Germinal center (tissue), 1 donor: Measurements from ENCODE around the gene CAB39L.
"Not testable (repeated sequence)": the region's sequence is repeated elsewhere in the genome, so short reads cannot be mapped to it uniquely, and the experiment has no call there.

Experiments used
- DNase-seq: peaks from one replicate; pipeline ENCODE4 v3.0.0; 2012; ENCODE audit warnings: mixed read lengths, low spot score

Gene CAB39L

DNA sequence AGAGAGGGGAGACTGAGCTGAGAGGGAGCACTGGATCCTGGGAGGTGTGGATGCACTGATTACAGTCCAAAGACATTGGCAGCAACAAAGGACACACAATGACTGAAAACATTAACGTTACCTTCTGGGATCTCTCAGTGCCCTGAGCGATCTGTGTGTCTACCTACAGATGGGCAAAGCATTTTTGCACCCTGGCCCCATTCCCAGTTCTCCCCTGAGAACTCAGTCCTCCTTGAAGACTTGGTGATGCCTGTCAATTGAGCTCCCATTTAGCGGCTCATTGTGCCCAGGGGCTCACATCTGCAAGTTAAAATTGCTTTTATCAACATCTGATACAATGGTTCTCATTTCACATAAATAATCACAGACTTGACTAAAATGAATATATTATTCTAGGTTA is 133.6 kb downstream of the CAB39L start:
- DNase-seq, result no peak

DNA sequence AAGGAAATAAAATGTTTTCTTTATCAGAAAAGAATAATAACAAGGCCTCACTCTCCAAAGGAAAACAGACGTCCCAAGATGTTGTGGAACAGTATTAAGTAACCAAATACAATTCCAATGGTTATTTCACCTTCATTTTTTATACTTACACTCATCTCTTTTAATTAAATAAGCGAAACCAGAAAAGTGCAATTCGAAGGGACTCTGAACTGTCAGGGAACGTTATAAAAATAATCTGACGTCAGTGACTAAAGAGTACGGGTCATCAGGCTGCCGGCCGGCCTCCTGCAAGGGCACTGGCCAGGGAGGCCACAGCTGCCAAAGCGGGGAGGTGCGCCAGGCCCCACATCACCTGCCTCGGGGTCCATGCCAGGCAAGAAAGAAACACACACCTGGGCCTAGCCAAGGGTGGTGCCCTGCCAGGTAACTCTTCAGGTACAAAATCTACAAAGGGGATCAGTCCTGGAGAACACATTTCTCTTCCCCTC is 134.9 kb downstream of the CAB39L start:
- no peak for DNase-seq

DNA sequence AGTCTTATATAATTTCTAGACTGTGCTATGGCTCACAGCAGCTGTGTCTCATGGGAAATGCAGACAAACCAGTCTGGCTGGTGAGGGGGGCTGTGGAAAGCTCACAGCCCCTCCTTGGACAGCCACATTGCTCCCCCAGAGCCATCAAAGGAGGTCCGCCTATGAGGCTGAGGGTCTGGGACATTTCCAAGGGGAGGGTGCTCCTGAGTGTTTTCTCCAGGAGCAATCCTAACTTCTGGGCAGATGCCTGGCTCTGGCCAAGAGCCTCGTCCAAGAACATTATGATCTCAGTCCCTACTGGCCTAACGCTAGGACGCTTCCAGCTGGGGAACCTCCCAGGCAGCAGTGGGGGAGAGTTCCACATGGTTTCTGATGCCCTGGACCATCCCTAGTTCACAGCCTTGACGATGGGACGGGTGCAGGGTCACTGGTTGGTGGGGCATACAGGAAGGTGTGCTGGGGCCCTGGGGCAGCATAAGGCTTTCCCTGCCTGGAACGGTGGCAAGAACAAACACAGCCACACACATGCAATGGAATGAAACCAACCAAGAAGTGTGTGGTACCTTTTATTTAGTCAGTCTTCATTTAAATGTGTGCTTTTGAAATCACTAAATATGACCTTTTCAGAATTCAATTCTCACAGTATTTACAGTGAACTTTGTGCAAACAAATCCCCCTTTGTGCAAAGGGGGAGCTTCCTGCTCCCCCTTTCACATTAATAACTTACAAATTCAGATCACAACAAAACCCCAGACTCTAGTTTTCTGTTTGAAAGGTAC is 135.6 kb downstream of the CAB39L start:
- DNase-seq, result no peak

DNA sequence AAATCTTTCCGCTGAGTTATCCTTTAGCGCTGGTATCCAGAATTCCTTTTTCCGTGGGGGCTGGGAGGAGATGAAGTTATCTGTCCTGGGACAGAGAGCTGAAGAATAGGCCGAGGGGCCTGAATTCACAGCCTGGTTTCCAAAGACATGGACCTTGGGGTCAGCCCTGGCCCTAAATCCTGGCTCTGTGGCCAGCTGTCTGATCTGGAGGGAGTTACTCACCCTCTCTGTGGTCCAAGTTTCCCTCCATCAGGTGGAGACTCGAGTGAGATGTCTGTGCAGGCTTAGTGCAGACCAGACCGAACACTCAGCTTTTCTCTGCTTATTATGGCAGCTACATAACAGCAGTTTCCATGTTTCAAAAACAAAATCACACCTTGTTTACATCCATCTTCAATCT is 136.5 kb downstream of the CAB39L start:
- DNase-seq, result no peak

DNA sequence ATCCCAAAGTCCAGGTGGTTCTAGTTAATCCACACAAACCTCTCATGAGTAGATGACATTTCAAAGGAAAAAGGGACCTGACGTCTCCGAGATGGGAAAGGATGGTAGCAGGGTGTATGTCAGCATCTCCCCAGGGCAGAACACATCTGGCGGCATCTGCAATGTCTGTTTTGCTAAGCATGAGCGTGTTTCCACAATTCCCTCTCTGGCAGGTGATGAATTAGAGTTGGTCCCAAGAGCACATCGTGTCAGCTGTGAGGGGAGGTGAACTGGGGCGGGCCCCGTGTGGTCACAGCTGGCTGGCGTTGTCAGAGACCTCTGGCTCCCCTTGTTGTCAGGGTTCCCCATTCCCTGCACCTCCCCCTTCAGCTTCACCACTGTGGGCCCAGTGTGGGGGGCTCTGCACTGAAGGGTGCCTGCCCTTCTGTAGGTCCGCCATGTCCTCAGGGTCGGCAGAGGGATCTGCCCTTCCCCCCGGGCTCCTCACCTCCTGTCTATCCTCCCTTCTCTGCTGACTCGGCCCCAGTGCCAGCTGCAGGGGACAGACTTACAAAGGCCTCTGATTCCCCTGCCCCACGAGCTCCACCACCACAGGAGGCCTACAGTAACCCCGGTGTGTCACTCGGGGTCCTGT is 138.0 kb downstream of the CAB39L start:
- DNase-seq, result peak; percentile 17

DNA sequence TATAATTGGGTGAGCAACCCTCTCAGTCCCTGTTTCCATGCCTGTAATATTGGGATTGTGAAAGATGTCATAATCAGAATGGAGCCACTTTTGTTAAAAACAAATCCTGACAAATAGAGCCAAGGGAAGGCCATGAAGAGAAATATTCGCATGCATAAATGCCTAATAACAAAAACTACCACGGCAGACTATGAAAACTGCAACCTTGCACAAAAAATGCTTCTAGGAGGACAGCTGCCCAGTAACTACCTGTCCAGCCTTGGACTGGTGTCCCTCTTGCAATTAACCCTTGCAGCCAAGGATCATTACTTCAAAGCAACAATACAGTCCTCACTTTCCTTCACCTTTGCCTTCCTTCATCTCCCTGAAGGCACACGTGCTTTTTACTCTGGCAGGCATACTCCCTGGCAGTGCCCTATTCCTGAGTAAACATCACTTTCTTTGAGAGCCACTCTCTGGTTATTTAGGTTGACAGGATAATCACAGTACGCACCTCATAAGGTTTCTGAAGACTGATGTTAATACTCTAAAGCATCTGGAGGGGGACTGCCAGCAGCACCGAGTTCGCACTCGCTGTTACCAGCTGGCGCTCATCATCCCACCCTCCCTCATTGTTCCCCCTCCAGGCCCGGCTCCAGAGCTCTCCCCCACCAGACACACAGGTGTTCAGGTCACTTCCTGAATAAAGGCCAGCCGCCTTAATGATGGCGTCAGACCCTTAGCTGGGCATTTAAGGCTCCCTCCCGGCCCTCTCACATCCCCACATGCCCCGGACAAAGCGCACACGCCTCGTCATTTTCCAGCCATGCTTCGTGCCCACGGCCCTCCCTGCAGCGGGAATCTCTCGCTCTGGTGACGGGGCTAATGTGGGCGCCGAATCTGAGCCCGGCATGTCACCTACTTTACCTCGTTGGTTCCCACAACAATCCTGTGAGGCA is 138.8 kb downstream of the CAB39L start:
- no peak for DNase-seq

DNA sequence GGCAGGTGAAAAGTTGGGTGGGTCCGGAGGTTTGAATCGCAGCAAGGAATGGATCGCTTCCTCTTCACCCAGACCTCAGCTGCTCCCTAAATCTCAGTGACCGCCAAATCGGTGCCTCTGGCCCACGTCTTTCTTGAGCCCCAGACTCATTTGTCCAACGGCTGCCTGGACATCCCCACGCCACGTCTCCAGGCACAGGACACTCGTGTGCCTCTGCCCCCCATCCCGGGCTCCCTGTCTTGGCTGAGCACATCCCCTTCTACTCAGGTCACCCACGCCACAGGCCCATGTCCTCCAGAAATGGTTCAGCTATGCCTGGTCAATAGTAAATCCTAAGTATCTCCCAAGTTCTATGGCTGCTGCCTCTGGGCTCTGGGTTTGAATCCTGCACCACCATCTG is 139.5 kb downstream of the CAB39L start:
- no peak for DNase-seq

DNA sequence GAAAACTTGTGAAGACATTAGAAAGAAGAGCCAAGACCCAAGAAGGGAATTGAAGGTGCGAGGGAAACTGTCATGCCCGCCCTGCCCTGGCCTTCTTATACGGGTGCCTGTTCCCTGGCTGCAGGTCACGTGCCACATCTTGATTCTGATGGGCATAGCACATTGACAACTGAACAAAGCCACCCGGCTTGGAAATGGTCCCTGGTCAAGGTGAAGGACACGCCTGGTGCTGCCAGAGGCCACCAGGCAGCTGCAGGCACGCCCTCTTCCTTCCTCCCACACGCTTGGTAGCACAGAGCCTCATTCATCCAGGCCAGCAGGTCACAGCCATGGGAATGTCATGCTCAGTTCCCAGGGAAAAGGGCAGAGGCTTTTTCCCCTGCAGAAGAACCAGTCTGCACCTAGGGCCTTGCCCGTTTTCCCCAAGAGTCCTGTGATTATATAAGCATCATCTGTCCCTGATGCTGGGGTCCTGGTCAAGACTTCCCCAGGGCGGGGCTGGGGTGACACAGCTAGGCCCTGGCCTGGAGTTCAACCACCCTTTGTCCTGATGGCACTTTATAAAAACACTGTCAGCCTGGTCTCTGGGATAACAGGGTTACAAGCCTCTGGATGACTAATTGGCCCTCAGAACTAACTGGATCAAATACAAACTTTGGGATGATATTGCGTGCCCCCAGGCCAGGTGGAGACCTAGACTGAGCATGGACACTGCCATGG is 140.2 kb downstream of the CAB39L start:
- no peak for DNase-seq

DNA sequence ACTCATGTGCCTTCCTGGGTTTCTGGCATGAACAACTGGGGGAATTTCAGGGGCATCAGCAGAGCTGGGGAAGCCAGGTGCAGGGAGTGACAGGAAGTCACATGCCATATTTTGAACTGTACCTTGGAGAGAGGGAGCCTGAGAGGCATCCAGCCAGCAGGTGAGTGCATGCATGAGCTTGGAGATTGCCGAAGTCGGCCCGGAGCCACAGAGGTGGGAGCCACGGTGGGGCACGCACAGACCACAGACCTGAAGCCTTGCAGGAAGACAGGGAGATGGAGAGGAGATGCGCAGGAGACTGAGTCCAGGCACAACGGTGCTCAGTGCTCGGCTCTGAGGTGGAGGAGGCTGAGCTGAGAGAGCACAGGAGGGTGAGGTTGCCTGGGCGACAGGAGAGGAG is 141.0 kb downstream of the CAB39L start:
- DNase-seq, result no peak

DNA sequence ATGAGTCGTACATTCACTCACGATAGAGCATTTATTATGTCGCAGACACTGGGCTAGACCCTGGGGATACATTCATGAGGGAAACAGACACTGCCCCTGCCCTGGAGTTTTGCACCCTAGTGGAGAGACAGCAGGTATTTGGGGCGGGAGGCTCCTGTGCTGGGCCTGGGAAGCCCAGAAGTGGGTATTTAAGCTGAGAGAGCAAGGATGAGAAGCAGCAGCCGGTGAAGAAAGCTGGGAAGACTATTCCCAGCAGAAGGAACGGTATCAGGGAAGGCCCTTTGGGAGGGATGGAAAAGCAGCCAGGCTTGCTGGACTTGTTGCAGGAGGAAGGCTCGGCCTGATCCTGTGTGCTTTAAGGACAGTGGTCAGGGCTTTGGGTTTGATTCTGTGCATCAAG is 141.6 kb downstream of the CAB39L start:
- no peak for DNase-seq

DNA sequence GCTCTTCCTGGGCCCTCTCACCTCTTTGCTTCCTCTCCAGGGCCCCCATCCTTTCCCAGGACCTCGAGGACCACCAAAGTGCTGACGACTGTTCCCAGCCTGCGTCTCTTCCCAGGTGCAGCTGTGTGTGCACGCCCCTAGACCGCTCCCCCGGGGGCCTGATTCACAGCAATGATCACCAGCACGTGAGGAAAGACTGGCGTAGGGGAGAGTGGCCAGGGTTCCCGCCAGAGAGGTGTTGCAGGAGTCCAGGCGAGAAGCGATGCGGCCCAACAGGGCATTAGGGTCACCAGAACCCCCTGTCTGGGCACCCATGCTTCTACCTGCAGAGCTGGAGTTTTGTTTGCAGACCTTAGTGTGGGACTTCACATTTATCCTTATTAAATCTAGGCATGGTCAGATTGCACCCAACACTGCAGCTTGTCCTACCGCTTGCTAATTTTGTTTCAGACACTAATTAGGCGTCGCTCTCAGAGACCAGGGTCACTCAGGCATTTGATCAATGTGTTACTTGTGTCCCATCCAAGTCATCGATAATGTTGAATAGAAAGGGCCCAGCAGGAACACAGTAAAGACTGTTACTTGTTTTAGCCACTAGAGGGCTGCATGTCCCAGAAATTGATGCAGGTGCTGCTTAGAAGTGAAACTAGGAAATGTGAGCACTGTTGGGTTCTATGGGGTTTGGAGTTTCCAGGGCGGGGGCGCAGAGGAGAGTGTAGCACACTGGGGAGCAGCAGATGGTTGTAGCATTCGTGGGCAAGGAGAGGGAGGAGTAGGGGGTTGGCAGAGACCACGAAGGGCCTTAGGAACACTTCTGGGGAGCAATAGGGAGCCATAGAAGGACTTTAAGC is 142.9 kb downstream of the CAB39L start:
- DNase-seq, result peak; percentile 84

DNA sequence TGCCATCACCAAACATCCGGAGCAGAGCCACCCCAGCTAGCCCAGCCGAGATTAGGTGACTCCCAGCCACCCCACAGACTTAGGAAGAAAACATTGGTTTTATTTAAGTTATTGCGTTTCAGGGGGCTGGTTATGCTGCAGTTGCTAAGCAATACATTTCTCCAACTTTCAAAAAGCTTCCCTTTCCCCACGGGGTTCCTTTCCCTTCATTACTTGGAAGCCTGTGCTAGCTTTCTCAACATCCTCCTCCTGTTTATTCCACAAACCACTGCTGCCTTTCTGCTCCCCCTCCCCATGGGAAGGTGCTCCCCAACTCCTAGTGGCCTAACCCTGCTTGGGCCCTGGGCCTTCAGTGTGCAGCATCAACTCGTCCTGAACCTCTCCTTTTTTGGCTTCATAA is 143.6 kb downstream of the CAB39L start:
- no peak for DNase-seq

DNA sequence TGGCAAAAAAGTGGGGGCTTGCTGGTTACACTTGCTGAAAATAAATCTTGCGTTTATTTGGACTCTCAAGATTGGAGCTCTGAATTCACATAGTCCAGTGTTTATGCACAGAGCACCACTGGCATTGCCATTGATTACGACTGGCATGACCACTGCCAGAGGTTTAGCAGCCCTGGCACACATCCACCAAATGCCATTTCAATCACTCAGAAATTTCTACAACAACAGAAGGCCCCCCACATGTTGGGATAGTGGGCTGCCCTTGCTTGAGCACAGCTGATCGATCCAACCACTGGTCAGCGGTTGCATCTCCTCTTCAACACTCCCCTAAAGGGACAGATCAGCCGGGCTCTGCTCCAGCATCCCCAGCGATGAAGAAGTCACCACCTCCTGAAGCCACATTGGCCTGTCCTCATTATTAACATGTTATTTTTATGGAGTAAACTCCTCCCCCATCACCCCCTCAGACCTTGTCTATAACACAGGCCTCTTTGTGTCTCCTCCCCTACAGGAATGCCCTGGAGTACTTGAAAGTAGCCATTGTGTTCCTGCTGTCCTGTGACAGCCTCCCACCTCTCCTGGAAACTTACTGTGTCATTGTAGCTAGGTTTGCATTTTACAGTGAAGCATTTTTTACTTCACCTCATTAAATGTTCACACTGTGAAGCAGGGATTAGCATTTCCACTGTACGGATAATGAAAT is 144.8 kb downstream of the CAB39L start:
- DNase-seq, result no peak

DNA sequence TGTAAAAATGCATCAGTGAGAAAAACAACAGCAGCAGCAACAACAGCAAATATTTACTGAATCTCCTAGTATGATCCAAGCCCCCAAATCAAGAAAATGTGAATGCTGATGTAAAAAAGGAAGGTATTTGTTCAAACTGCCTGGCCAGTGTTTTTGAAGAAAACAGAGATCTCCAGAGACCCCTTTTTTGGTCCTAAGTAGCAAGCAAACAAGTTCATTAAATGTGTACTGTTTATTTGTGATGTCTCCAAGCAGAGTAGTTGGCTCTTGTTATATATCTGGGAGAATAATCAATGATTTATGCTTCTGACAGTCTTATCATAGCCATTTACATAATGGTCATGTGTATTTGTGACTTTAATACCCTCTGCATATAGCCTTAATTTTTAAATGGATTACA is 145.4 kb downstream of the CAB39L start:
- no peak for DNase-seq

DNA sequence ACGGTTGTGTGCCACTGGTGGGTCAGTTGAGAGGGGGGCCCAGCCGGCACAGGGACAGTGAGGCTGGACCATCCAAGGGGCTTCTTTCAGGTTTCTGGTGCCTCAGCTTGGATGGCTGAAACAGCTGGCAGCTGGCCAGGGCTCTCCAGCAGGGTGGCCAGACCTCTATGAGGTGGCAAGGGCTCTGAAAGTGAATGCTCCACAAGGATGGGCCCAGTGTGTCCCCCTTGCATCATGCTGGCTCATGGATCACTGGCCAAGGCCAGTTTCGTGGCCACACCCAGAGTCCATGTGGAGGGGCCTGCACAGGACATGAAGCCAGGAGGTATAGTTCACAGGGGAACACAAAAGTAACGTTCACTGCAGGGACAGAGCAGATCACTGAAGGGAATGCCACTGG is 146.5 kb downstream of the CAB39L start:
- no peak for DNase-seq

DNA sequence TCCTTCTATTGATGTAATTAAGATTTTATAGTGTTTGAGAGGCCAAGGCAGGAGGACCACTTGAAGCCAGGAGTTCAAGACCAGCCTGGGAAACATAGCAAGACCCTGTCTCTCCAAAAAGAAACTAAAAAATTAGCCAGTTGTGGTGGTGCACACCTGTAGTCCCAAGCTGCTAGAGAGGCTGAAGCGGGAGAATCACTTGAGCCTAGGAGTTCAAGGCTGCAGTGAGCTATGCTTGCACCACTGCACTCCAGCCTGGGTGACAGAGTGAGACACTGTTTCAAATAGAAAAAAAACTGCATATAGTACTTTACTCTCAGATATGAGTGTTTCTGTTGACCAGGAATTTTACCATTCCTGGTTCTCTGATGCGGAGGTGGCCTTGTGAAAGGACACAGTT is 147.2 kb downstream of the CAB39L start:
- no peak for DNase-seq

DNA sequence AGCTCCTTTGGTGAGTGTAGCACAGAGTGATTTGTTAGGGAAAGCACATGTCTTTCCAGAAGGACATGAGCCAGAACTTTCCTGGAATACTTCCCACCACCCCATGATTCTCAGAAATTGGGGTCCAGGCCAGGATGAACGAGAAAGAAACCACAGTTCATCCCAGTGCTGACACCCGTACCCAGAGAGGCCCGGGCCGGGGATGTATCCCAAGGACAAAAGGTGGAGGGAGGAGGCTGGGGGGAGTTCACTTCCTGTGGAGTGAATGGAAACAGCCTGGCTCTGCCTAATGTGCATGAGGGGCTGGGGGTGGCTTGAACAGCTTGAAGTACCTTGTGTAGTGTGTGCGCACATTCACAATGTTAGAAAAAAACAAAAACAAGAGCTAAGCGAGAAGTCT is 148.6 kb downstream of the CAB39L start:
- no peak for DNase-seq

DNA sequence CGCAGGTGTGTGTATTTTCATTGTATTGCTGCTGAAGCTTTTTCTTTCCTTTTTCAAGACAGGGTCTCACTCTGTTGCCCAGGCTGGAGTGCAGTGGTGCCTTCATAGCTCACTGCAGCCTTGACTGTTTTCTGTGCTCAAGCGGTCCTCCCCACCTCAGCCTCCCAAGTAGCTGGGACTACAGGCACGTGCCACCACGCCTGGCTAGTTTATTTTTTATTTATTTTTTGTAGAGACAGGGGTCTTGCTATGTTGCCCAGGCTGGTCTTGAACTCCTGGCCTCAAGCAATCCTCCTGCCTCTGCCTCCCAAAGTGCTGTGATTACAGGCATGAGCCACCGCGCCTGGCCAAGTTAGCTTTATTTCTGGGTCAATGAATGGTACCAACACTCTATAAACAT is 149.1 kb downstream of the CAB39L start:
- not testable (repeated sequence) for DNase-seq

DNA sequence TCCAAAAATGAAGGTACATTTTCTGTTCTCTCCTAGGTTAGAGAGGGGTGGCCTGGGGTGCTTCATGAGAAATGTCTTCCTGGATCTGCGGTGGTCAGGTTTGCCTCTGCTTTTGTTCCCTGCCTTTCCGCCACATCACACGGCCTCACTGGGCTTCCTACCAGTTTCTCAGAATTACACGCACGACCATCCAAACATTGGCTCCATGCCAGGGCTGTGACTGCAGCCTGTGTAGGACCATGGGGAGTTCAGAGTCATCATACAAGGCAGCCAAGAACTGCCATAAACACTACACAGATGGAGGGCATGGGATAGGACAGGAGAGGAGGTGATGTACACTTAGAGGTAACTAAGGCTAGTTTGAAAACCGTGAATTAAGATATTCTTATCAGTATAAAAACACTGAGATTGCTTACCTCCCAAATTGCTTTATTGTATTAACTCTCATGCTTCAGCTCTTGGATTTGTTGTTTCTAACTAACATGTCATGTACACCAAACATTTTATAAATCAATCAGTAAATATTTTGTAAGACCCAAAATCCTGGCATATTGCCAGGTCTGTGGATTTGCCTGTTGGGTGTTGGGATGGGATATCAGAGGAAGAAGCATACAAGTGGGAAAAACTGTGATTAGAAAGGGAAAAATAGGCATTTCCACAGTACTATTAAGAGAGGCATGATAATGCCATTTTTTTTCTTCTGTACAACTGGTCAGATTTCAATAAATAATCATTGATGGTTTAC is 150.9 kb downstream of the CAB39L start:
- no peak for DNase-seq

DNA sequence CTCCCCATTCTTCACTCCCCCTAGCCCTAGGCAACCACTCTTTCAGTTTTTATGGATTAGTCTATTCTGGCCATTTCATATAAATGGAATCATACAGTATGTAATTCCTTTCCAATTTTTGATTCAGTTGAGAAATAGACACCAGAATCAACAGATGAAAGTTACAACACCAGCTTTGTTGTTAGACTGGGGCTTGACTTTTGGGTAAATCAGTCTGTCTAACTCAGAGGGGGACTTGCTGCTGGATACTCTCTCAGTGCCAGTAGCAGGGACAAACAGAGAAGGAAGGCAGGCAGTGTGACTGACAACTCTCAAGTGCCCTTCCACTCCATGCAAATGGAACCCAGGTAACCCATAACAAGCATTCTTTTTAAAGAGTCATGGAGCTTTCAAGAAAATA is 155.4 kb downstream of the CAB39L start:
- DNase-seq, result no peak
